GM12872 (cell line): Measurements from ENCODE around the gene ASTN2.

Source experiments
- CTCF ChIP-seq: IDR thresholded peaks from 3 replicates; pipeline ENCODE4 v1.5.1; 2011; ENCODE audit warnings: low read depth, mild to moderate bottlenecking, low read length, moderate library complexity; ENCODE audit not compliant: insufficient read depth

The ASTN2 gene

GRCh38 chr9:116952436-116952810 is 462.4 kb downstream of the ASTN2 start:
- no peak for TF ChIP-seq CTCF

- no peak for TF ChIP-seq CTCF
Observed at GRCh38 chr9:116951588-116952435, 463.0 kb downstream of the ASTN2 start.

GRCh38 chr9:116945817-116946216 is 469.0 kb downstream of the ASTN2 start:
- no peak for TF ChIP-seq CTCF

- no peak for TF ChIP-seq CTCF
Observed at GRCh38 chr9:116944714-116945534, 469.9 kb downstream of the ASTN2 start.

- no peak for TF ChIP-seq CTCF
Observed at GRCh38 chr9:116943970-116944369, 470.9 kb downstream of the ASTN2 start.

- TF ChIP-seq CTCF: no peak
Observed at GRCh38 chr9:116942593-116943061, 472.2 kb downstream of the ASTN2 start.

- no peak for TF ChIP-seq CTCF
Observed at GRCh38 chr9:116941266-116941665, 473.6 kb downstream of the ASTN2 start.
